ENCODE results near the gene PRKAR1B.

DNA sequence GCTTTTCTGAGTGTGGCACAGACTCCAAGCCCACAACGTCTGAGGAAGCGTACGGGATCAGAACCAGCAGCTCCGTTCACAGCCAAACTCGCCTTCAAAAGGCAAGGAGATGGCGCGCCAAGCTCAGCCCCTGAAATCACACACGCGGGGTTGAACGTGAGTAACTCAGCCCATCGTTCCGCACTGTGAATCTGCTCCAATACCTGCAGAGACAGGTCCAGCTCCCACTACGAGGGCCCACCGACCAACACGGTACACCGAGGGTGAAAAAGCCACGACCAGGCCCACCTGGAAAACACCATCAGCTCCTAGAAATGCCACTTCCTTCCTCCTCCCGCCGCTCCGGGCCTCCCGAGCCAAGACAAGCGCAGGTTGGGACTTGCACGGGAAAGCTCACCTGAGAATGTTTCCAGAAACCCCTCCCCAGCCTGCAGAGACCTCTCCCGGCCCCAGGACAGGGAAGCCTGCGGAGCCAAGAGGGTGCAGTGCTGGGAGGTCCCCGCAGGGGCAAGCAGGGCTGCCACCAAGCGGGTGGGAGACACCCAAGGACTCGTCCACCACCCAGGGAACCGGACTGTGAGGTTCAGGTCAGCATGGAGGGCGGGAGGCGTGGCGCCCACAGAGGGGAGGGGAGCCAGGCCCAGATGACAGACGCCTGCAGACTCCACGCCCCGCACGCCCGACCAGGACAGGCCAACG lies 113.5 kb downstream of the PRKAR1B start:
- TF ChIP-seq GATA2 (IDR thresholded peaks at IDR 0.05; ENCODE audit: low read depth, low read length) (no peak), GATA3 (IDR thresholded peaks at IDR 0.05; ENCODE audit: low read depth, low read length) (no peak)

Measured in SH-SY5Y (cell line).